A549 (cell line): ENCODE measurements around the gene AMPD3. TPM values are rescaled to one million over a fixed set of nuclear protein-coding genes. Genes with fewer than 3 reads are reported as not detected.

Source experiments
- BCL3 ChIP-seq: fragments of >200 bp; sonication (Bioruptor Twin); formaldehyde crosslinking; IDR thresholded peaks from 3 replicates; pipeline ENCODE4 v1.6.1; 2016
- BHLHE40 ChIP-seq: IDR thresholded peaks from 2 replicates; pipeline ENCODE4 v1.6.1; 2012; ENCODE audit warnings: low read depth, low read length, inconsistent platforms
- CBX2 ChIP-seq: fragments of 200-600 bp; sonication (generic); IDR thresholded peaks from 2 replicates; pipeline ENCODE4 v1.6.1; 2016; ENCODE audit warnings: low read depth, mild to moderate bottlenecking, borderline replicate concordance
- CTCF ChIP-seq: fragments of >200 bp; sonication (Bioruptor Twin); formaldehyde crosslinking; IDR thresholded peaks from 3 replicates; pipeline ENCODE4 v1.5.1; 2016
- E2F6 ChIP-seq: IDR thresholded peaks from 2 replicates; pipeline ENCODE4 v1.6.1; 2012; ENCODE audit warnings: low read depth, borderline replicate concordance
- ELK1 ChIP-seq: fragments of 150-350 bp; IDR thresholded peaks from 2 replicates; pipeline ENCODE4 v1.6.1; 2014; ENCODE audit warnings: low read depth, mild to moderate bottlenecking, low read length
- EP300 ChIP-seq, 2 experiments: fragments of >200 bp; sonication (Bioruptor Twin); formaldehyde crosslinking; IDR thresholded peaks; 2 replicates in 1 of 2; 3 replicates in 1 of 2; pipeline ENCODE4 v1.6.1; 2016 to 2017
- FOSB ChIP-seq: fragments of 250-450 bp; sonication (Bioruptor Pico); IDR thresholded peaks from 2 replicates; pipeline ENCODE4 v1.5.0; 2020; ENCODE audit warnings: mild to moderate bottlenecking, moderate library complexity
- FOSL2 ChIP-seq, 2 experiments: fragments of 450-650 bp in 1 of 2; fragments of >200 bp in 1 of 2; sonication (Bioruptor Twin) in 1 of 2; formaldehyde crosslinking; IDR thresholded peaks; 2 replicates each; pipeline versions ENCODE4 v1.5.0 to v1.6.1; 2016 to 2020; ENCODE audit warnings: mild to moderate bottlenecking in 1 of 2, moderate library complexity in 1 of 2
- GATA3 ChIP-seq: IDR thresholded peaks from 2 replicates; pipeline ENCODE4 v1.6.1; 2012; ENCODE audit warnings: borderline replicate concordance
- HEYL ChIP-seq: fragments of 250-450 bp; sonication (Bioruptor Pico); IDR thresholded peaks from 2 replicates; pipeline ENCODE4 v1.8.0; 2021; ENCODE audit warnings: mild to moderate bottlenecking, moderate library complexity
- HMGXB4 ChIP-seq: fragments of 250-450 bp; sonication (Bioruptor Pico); IDR thresholded peaks from 2 replicates; pipeline ENCODE4 v1.5.0; 2021; ENCODE audit warnings: mild to moderate bottlenecking, moderate library complexity, borderline replicate concordance
- HOXA7 ChIP-seq: fragments of 250-450 bp; sonication (Bioruptor Pico); IDR thresholded peaks from 2 replicates; pipeline ENCODE4 v1.5.0; 2020; ENCODE audit warnings: mild to moderate bottlenecking, moderate library complexity
- JUNB ChIP-seq: fragments of >200 bp; sonication (Bioruptor Twin); formaldehyde crosslinking; IDR thresholded peaks from 2 replicates; pipeline ENCODE4 v1.6.1; 2016
- KDM5A ChIP-seq: fragments of 200-600 bp; sonication (generic); IDR thresholded peaks from 2 replicates; pipeline ENCODE4 v1.6.1; 2016; ENCODE audit warnings: antibody characterized with exemption, mild to moderate bottlenecking
- MAZ ChIP-seq: fragments of 150-350 bp; IDR thresholded peaks from 2 replicates; pipeline ENCODE4 v1.6.1; 2014; ENCODE audit warnings: antibody characterized with exemption, low read depth, low read length, borderline replicate concordance
- PBX3 ChIP-seq: IDR thresholded peaks from 2 replicates; pipeline ENCODE4 v1.6.1; 2012
- POLR2A ChIP-seq: IDR thresholded peaks from 2 replicates; pipeline ENCODE4 v1.6.1; 2012; ENCODE audit warnings: mild to moderate bottlenecking, low read length
- POLR2AphosphoS2 ChIP-seq: conservative IDR thresholded peaks from 2 replicates; pipeline ENCODE4 v1.6.1; 2012; ENCODE audit warnings: low read length, improper control_type of control experiment, inconsistent platforms
- RAD21 ChIP-seq, 2 experiments: fragments of >200 bp in 1 of 2; sonication (Bioruptor Twin) in 1 of 2; formaldehyde crosslinking in 1 of 2; IDR thresholded peaks in 1 of 2; conservative IDR thresholded peaks in 1 of 2; 2 replicates in 1 of 2; 3 replicates in 1 of 2; pipeline ENCODE4 v1.6.1; 2012 to 2018; ENCODE audit warnings: inconsistent platforms in 1 of 2
- RCOR1 ChIP-seq: fragments of 150-350 bp; IDR thresholded peaks from 2 replicates; pipeline ENCODE4 v1.6.1; 2014; ENCODE audit warnings: antibody characterized with exemption, low read length, low read depth
- REST ChIP-seq: fragments of 200-600 bp; sonication (generic); IDR thresholded peaks from 2 replicates; pipeline ENCODE4 v1.6.1; 2016; ENCODE audit warnings: antibody characterized with exemption, mild to moderate bottlenecking, moderate library complexity
- RFX5 ChIP-seq: fragments of 450-650 bp; IDR thresholded peaks from 2 replicates; pipeline ENCODE4 v1.7.1; 2014; ENCODE audit warnings: antibody characterized with exemption, mild to moderate bottlenecking, moderate library complexity
- SMC3 ChIP-seq: fragments of >200 bp; sonication (Bioruptor Twin); formaldehyde crosslinking; IDR thresholded peaks from 3 replicates; pipeline ENCODE4 v1.6.1; 2018; ENCODE audit warnings: inconsistent platforms
- TFCP2L1 ChIP-seq: fragments of 250-450 bp; sonication (Bioruptor Pico); IDR thresholded peaks from 2 replicates; pipeline ENCODE4 v1.5.0; 2021; ENCODE audit warnings: mild to moderate bottlenecking
- TP53 ChIP-seq: fragments of 250-450 bp; sonication (Bioruptor Pico); IDR thresholded peaks from 2 replicates; pipeline ENCODE4 v1.5.0; 2021; ENCODE audit warnings: mild to moderate bottlenecking, moderate library complexity
- USF2 ChIP-seq: fragments of 450-650 bp; IDR thresholded peaks from 2 replicates; pipeline ENCODE4 v1.6.1; 2014; ENCODE audit warnings: antibody characterized with exemption
- ZC3H11A ChIP-seq: fragments of 450-650 bp; IDR thresholded peaks from 2 replicates; pipeline ENCODE4 v1.6.1; 2014; ENCODE audit warnings: antibody characterized with exemption, mild to moderate bottlenecking
- ZFP36 ChIP-seq: fragments of 450-650 bp; IDR thresholded peaks from 2 replicates; pipeline ENCODE4 v1.6.1; 2014; ENCODE audit warnings: borderline replicate concordance; ENCODE audit not compliant: partially characterized antibody
- ZNF302 ChIP-seq: fragments of 250-450 bp; sonication (Bioruptor Pico); IDR thresholded peaks from 2 replicates; pipeline ENCODE4 v1.9.0; 2021; ENCODE audit warnings: inconsistent platforms, mild to moderate bottlenecking, moderate library complexity
- ZSCAN20 ChIP-seq: fragments of 250-450 bp; sonication (Bioruptor Pico); IDR thresholded peaks from 2 replicates; pipeline ENCODE4 v1.8.0; 2022; ENCODE audit warnings: mild to moderate bottlenecking, moderate library complexity
- polyA plus RNA-seq, 4 experiments: library from polyadenylated mRNA; depleted of rRNA in 3 of 4; stranded (reverse); fragments of >200 nt; fragmentation: RNase III in 1 of 4; extraction: RNeasy Plus Mini Kit Qiagen cat#74134 plus additional on column Dnase treatment in 1 of 4; gene quantifications; 2 replicates in 3 of 4; 3 replicates in 1 of 4; pipeline ENCODE4 v1.2.3, GENCODE V29; 2011 to 2017

AMPD3 gene
- polyA plus RNA-seq, 2 of the 4 experiments (the other 2 are of a cell fraction), result 3.1 to 4.7 TPM

GRCh38 chr11:10407055-10407454 lies 48.0 kb upstream of the AMPD3 start (continued):
- 0 out of 2 replicates have a peak, but pooled peaks have one; percentile 36 for TF ChIP-seq E2F6
- no peak for TF ChIP-seq KDM5A
- no peak for TF ChIP-seq ELK1
- no peak for TF ChIP-seq REST
- TF ChIP-seq POLR2A, result no peak
- TF ChIP-seq TFCP2L1 (CRISPR knock-in tag), result no peak
- TF ChIP-seq TP53, result no peak
- no peak for TF ChIP-seq USF2
- TF ChIP-seq FOSB (CRISPR knock-in tag), result no peak
- TF ChIP-seq ZFP36, result no peak
- no peak for TF ChIP-seq HMGXB4 (CRISPR knock-in tag)
- no peak for TF ChIP-seq ZSCAN20
- no peak for TF ChIP-seq BHLHE40
- TF ChIP-seq HEYL (CRISPR knock-in tag), result no peak
- no peak for TF ChIP-seq MAZ
- TF ChIP-seq RCOR1, result no peak
- TF ChIP-seq EP300 (IDR thresholded peaks at IDR 0.05), result no peak
- no peak for TF ChIP-seq HOXA7
- TF ChIP-seq POLR2AphosphoS2, result no peak
- TF ChIP-seq PBX3, result no peak
- TF ChIP-seq CTCF, result no peak
- TF ChIP-seq SMC3, result no peak
- no peak for TF ChIP-seq ZC3H11A
- TF ChIP-seq BCL3, result no peak
- peak in 1 of 2 experiments; percentile 17; a peak in 1 of 5 replicates for TF ChIP-seq RAD21 (conservative IDR thresholded peaks at IDR 0.05 in 1 of 2, IDR thresholded peaks at IDR 0.05 in 1 of 2)
- TF ChIP-seq JUNB, result peak; percentile 65
- peak; percentile 51 for TF ChIP-seq FOSL2 (IDR thresholded peaks at IDR 0.05)
- TF ChIP-seq FOSL2 (CRISPR knock-in tag; IDR thresholded peaks at IDR 0.05), result peak; percentile 77
- peak; percentile 58; the same call in 1 of the 2 replicates for TF ChIP-seq GATA3
- no peak for TF ChIP-seq RFX5
- TF ChIP-seq CBX2, result no peak
- TF ChIP-seq ZNF302 (CRISPR knock-in tag), result no peak
